Glomerular visceral epithelial cell (primary cell): ENCODE results near the gene PPIL4.

Experiments
- DNase-seq: peaks from one replicate; pipeline ENCODE4 v3.0.0-alpha.2; 2016; ENCODE audit errors: extremely low spot score

The PPIL4 gene

GRCh38 chr6:149459761-149460160 lies 86.1 kb downstream of the PPIL4 start:
- no peak for DNase-seq

- DNase-seq, result no peak
Measured at GRCh38 chr6:149458806-149459205, 87.0 kb downstream of the PPIL4 start.

- DNase-seq, result no peak
Measured at GRCh38 chr6:149458196-149458595, 87.6 kb downstream of the PPIL4 start.

- DNase-seq, result no peak
Measured at GRCh38 chr6:149457316-149457884, 88.4 kb downstream of the PPIL4 start.

GRCh38 chr6:149456311-149457021 lies 89.4 kb downstream of the PPIL4 start:
- DNase-seq, result no peak

GRCh38 chr6:149455031-149455732 lies 90.7 kb downstream of the PPIL4 start:
- DNase-seq, result no peak
